ENCODE measurements around the gene ZHX3. TPM values are rescaled to one million over a fixed set of nuclear protein-coding genes. Genes with fewer than 3 reads are reported as not detected.

Gene ZHX3
- total and polyA plus RNA-seq, 10 of the 15 experiments (the other 5 are each of a cell fraction or from before 2014, with no cell fraction given), result 1.3 to 14.0 (median 5.0) TPM

DNA sequence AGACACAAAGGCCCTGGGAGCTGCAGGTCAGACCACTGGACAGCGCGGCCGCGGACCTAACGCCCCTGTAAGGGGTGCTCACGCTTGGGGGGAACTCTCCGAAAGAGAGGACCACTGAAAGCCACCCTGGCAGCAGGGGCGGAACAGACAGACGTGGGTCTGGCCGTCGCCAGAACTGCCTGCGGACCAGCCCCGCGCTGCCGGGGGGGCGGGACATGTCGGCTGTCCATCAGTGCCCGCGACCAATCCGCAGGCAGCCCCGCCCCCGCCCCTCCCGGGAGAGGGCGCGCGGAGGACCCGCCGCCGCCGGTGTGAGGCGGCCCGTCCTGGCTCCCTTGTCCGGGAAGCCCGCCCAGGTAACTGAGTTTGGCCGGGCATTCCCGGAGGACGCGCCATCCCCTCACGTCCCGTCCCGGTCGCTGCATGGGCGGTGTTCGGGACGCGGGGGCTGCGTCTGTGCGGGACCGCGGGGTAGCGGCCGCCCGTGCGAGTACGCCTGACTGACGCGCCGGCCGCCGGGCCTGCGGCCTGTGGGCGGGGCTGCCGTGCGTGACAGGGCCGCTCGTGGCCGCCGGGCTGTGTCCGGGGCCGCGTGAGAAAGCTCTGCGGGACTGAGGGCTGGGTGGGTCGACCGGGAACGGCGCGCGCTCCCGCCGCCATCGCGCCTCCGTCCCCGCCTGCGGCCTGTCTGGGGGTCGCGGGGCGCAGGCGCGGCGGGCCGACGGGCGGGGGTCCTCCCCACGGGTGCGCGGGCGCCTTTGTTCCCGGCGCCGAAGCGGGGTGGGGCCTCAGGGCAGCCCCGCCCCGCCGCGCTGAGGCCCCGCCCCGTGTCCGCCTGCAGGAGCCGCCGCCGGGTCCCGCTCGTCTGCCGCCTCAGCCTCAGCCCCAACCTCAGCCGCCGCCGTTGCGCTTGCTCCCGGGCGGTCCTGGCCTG lies 180.6 kb downstream of the ZHX3 start, which contains the start of gene PLCG1 (continued):
- TF ChIP-seq RB1 (IDR thresholded peaks at IDR 0.05; ENCODE audit: borderline replicate concordance) (peak; percentile 72; the same call in 1 of the 2 replicates), NFYA (IDR thresholded peaks at IDR 0.05; ENCODE audit: borderline replicate concordance, low read depth, low read length) (no peak), PBX3 (IDR thresholded peaks at IDR 0.05; ENCODE audit: insufficient replicate concordance, low read depth, low read length) (peak; percentile 94), TARDBP (IDR thresholded peaks at IDR 0.05; ENCODE audit: borderline replicate concordance) (0 out of 2 replicates have a peak, but pooled peaks have one; percentile 35), TAF1 (IDR thresholded peaks at IDR 0.05; ENCODE audit: borderline replicate concordance, low read depth, low read length) (no peak), ZNF622 (IDR thresholded peaks at IDR 0.05) (no peak), CREM (IDR thresholded peaks at IDR 0.05; ENCODE audit: low read depth) (peak; percentile 21; the same call in 1 of the 2 replicates), NR2C1 (IDR thresholded peaks at IDR 0.05) (no peak), FOXM1 (IDR thresholded peaks at IDR 0.05; ENCODE audit: low read depth, low read length) (no peak), SUZ12 (IDR thresholded peaks at IDR 0.05; ENCODE audit: unreplicated experiment) (no peak), CEBPB (IDR thresholded peaks at IDR 0.05; ENCODE audit: borderline replicate concordance in 1 of 2, low read depth in 2 of 2, low read length in 2 of 2) (no peak), PAX5 (IDR thresholded peaks at IDR 0.05; ENCODE audit: borderline replicate concordance, low read depth, low read length) (peak; percentile 40; the same call in 1 of the 2 replicates), ETV6 (conservative IDR thresholded peaks at IDR 0.05 in 1 of 2, IDR thresholded peaks at IDR 0.05 in 1 of 2; ENCODE audit: borderline replicate concordance in 1 of 2, low read depth in 1 of 2) (no peak), MEF2B (IDR thresholded peaks at IDR 0.05; ENCODE audit: partially characterized antibody, poor library complexity, severe bottlenecking) (no peak), NFXL1 (IDR thresholded peaks at IDR 0.05; ENCODE audit: borderline replicate concordance) (peak; percentile 70; the same call in 1 of the 2 replicates), FOS (IDR thresholded peaks at IDR 0.05; ENCODE audit: borderline replicate concordance, extremely low read depth, insufficient read length) (no peak), RAD21 (IDR thresholded peaks at IDR 0.05; ENCODE audit: insufficient read depth, low read depth, low read length) (no peak), ESRRA (IDR thresholded peaks at IDR 0.05; ENCODE audit: low read length) (no peak), SMAD5 (IDR thresholded peaks at IDR 0.05; ENCODE audit: low read depth) (no peak), PML (IDR thresholded peaks at IDR 0.05; ENCODE audit: low read length) (no peak), MTA2 (IDR thresholded peaks at IDR 0.05; ENCODE audit: low read depth) (no peak)
- TF ChIP-seq, protein P1, sequence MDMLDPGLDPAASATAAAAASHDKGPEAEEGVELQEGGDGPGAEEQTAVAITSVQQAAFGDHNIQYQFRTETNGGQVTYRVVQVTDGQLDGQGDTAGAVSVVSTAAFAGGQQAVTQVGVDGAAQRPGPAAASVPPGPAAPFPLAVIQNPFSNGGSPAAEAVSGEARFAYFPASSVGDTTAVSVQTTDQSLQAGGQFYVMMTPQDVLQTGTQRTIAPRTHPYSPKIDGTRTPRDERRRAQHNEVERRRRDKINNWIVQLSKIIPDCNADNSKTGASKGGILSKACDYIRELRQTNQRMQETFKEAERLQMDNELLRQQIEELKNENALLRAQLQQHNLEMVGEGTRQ (IDR thresholded peaks at IDR 0.05; ENCODE audit: borderline replicate concordance, low read depth, low read length), result no peak
- TF ChIP-seq, protein P2, sequence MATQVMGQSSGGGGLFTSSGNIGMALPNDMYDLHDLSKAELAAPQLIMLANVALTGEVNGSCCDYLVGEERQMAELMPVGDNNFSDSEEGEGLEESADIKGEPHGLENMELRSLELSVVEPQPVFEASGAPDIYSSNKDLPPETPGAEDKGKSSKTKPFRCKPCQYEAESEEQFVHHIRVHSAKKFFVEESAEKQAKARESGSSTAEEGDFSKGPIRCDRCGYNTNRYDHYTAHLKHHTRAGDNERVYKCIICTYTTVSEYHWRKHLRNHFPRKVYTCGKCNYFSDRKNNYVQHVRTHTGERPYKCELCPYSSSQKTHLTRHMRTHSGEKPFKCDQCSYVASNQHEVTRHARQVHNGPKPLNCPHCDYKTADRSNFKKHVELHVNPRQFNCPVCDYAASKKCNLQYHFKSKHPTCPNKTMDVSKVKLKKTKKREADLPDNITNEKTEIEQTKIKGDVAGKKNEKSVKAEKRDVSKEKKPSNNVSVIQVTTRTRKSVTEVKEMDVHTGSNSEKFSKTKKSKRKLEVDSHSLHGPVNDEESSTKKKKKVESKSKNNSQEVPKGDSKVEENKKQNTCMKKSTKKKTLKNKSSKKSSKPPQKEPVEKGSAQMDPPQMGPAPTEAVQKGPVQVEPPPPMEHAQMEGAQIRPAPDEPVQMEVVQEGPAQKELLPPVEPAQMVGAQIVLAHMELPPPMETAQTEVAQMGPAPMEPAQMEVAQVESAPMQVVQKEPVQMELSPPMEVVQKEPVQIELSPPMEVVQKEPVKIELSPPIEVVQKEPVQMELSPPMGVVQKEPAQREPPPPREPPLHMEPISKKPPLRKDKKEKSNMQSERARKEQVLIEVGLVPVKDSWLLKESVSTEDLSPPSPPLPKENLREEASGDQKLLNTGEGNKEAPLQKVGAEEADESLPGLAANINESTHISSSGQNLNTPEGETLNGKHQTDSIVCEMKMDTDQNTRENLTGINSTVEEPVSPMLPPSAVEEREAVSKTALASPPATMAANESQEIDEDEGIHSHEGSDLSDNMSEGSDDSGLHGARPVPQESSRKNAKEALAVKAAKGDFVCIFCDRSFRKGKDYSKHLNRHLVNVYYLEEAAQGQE (IDR thresholded peaks at IDR 0.05; ENCODE audit: low read depth, low read length), result no peak
